IPS-18a (cell line): ENCODE data around the gene NT5DC2.

Source experiments
- H3K27ac ChIP-seq: one replicate; pipeline ENCODE4 v1.5.1; 2013; ENCODE audit warnings: low read length
- H3K27me3 ChIP-seq: one replicate; pipeline ENCODE4 v1.6.1; 2013; ENCODE audit warnings: mild to moderate bottlenecking, low read length; ENCODE audit not compliant: control insufficient read depth, insufficient read depth
- H3K36me3 ChIP-seq: one replicate; pipeline ENCODE4 v1.6.1; 2013; ENCODE audit warnings: low read depth, low read length; ENCODE audit not compliant: control insufficient read depth
- H3K4me1 ChIP-seq: one replicate; pipeline ENCODE4 v1.6.1; 2013; ENCODE audit warnings: low read depth, low read length; ENCODE audit not compliant: control insufficient read depth
- H3K4me3 ChIP-seq: one replicate; pipeline ENCODE4 v1.5.1; 2013; ENCODE audit warnings: low read length
- H3K9ac ChIP-seq: one replicate; pipeline ENCODE4 v1.6.1; 2013; ENCODE audit warnings: mild to moderate bottlenecking, low read length, moderate library complexity
- H3K9me3 ChIP-seq: one replicate; pipeline ENCODE4 v1.6.1; 2013; ENCODE audit warnings: low read depth, low read length; ENCODE audit not compliant: control insufficient read depth

Gene NT5DC2

GRCh38 chr3:52479037-52479876 is 54.4 kb downstream of the NT5DC2 start:
- Histone ChIP-seq H3K36me3 (peaks cover 72% of the 10 kb centered on the region), H3K4me3 (no peak overlapping the region), H3K4me1 (no peaks in the 10 kb centered on the region), H3K9ac (no peak overlapping the region), H3K27me3 (no peaks in the 10 kb centered on the region), H3K27ac (no peak overlapping the region), H3K9me3 (no peaks in the 10 kb centered on the region)

GRCh38 chr3:52477796-52478095 is 55.9 kb downstream of the NT5DC2 start:
- H3K27ac ChIP-seq, result no peak overlapping the region
- no peak overlapping the region for H3K4me3 ChIP-seq
- no peaks in the 10 kb centered on the region for H3K4me1 ChIP-seq
- no peaks in the 10 kb centered on the region for H3K9me3 ChIP-seq
- no peaks in the 10 kb centered on the region for H3K27me3 ChIP-seq
- H3K9ac ChIP-seq, result no peak overlapping the region
- H3K36me3 ChIP-seq, result peaks cover 86% of the 10 kb centered on the region

- Histone ChIP-seq H3K4me3 (no peak overlapping the region), H3K36me3 (peaks cover 91% of the 10 kb centered on the region), H3K9ac (no peak overlapping the region), H3K27me3 (no peaks in the 10 kb centered on the region), H3K9me3 (no peaks in the 10 kb centered on the region), H3K4me1 (no peaks in the 10 kb centered on the region), H3K27ac (no peak overlapping the region)
These were observed 56.4 kb downstream of the NT5DC2 start for GRCh38 chr3:52477076-52477795.
